Keratinocyte (primary cell): ENCODE data around the gene MERTK. TPM values are rescaled to one million over a fixed set of nuclear protein-coding genes. Genes with fewer than 3 reads are reported as not detected.

Experiments used
- DNase-seq: peaks from one replicate; pipeline ENCODE4 v3.0.0-alpha.2; 2011; ENCODE audit warnings: low read depth, missing footprints, low spot score
- FAIRE-seq: peaks from 2 replicates; lab custom pipeline; 2011; peaks lifted over from hg19 to GRCh38; lab: Jason Lieb, UNC
- H2AFZ ChIP-seq: 2 replicates; pipeline ENCODE4 v1.6.0; 2012; ENCODE audit warnings: low read length, control low read depth, inconsistent platforms; ENCODE audit not compliant: control insufficient read depth
- H3K27ac ChIP-seq: 2 replicates; pipeline ENCODE4 v1.5.1; 2011; ENCODE audit warnings: low read length; ENCODE audit not compliant: control insufficient read depth, insufficient read depth
- H3K27me3 ChIP-seq: 3 replicates; pipeline ENCODE4 v1.6.0; 2011; ENCODE audit warnings: low read length; ENCODE audit not compliant: control insufficient read depth, insufficient read depth; ENCODE audit errors: extremely low read depth
- H3K36me3 ChIP-seq, 2 experiments: 2 replicates in 1 of 2; 3 replicates in 1 of 2; pipeline ENCODE4 v1.5.1; 2011; ENCODE audit warnings: low read length in 2 of 2, mild to moderate bottlenecking in 1 of 2; ENCODE audit not compliant: control insufficient read depth in 2 of 2, insufficient read depth in 2 of 2; ENCODE audit errors: extremely low read depth in 1 of 2
- H3K4me1 ChIP-seq: 3 replicates; pipeline ENCODE4 v1.5.1; 2011; ENCODE audit warnings: low read length; ENCODE audit not compliant: control insufficient read depth, insufficient read depth; ENCODE audit errors: extremely low read depth
- H3K4me2 ChIP-seq: 3 replicates; pipeline ENCODE4 v1.6.0; 2011; ENCODE audit warnings: low read depth, low read length; ENCODE audit not compliant: control insufficient read depth, insufficient read depth; ENCODE audit errors: extremely low read depth
- H3K4me3 ChIP-seq, 3 experiments: fragments of 200-600 bp in 1 of 3; sonication (generic) in 1 of 3; 2 replicates in 2 of 3; 3 replicates in 1 of 3; pipeline ENCODE4 v1.5.1; 2011 to 2016; ENCODE audit warnings: low read length in 3 of 3, mild to moderate bottlenecking in 3 of 3, control low read depth in 2 of 3, inconsistent platforms in 1 of 3, low read depth in 1 of 3, mixed read lengths in 1 of 3, mixed run types in 1 of 3, moderate library complexity in 1 of 3; ENCODE audit not compliant: control insufficient read depth in 2 of 3, insufficient read depth in 2 of 3; ENCODE audit errors: extremely low read depth in 1 of 3
- H3K79me2 ChIP-seq: 2 replicates; pipeline ENCODE4 v1.6.0; 2012; ENCODE audit warnings: low read length; ENCODE audit not compliant: control insufficient read depth, insufficient read depth
- H3K9ac ChIP-seq: 3 replicates; pipeline ENCODE4 v1.6.0; 2011; ENCODE audit warnings: low read length; ENCODE audit not compliant: control insufficient read depth, insufficient read depth; ENCODE audit errors: extremely low read depth
- H3K9me1 ChIP-seq: 3 replicates; pipeline ENCODE4 v1.6.0; 2011; ENCODE audit warnings: low read length; ENCODE audit not compliant: control insufficient read depth, insufficient read depth; ENCODE audit errors: extremely low read depth
- H3K9me3 ChIP-seq: 2 replicates; pipeline ENCODE4 v1.5.1; 2012; ENCODE audit warnings: low read depth, low read length; ENCODE audit not compliant: control insufficient read depth
- H4K20me1 ChIP-seq: 3 replicates; pipeline ENCODE4 v1.6.0; 2011; ENCODE audit warnings: low read length; ENCODE audit not compliant: control insufficient read depth, insufficient read depth; ENCODE audit errors: extremely low read depth
- CTCF ChIP-seq, 3 experiments: IDR thresholded peaks in 1 of 3; conservative IDR thresholded peaks in 1 of 3; optimal IDR thresholded peaks in 1 of 3; 2 replicates in 2 of 3; 3 replicates in 1 of 3; pipeline versions ENCODE3 to v1.5.1; 2011; ENCODE audit warnings: low read length in 3 of 3, mild to moderate bottlenecking in 3 of 3, moderate library complexity in 2 of 3, control low read depth in 1 of 3, inconsistent platforms in 1 of 3; ENCODE audit not compliant: insufficient read depth in 2 of 3; ENCODE audit errors: extremely low read depth in 1 of 3
- EZH2 ChIP-seq: IDR thresholded peaks from one replicate; pipeline ENCODE4 v1.6.1; 2012; ENCODE audit warnings: inconsistent platforms, mild to moderate bottlenecking, low read length, moderate library complexity
- dilution Hi-C: fragments of 300-500 bp; cut with MboI; formaldehyde crosslinking; loops from one replicate; pipeline ENCODE4 v1.7.0; 2020; ENCODE audit warnings: low sequenced_read_pairs; ENCODE audit not compliant: extremely low pct_ligation_motif_present
- polyA plus RNA-seq, 5 experiments: library from polyadenylated mRNA; depleted of rRNA in 3 of 5; stranded (reverse) in 3 of 5; stranded (forward) in 1 of 5; unstranded in 1 of 5; fragments of >200 nt; gene quantifications; 1 replicate in 1 of 5; 2 replicates in 3 of 5; 3 replicates in 1 of 5; pipeline versions ENCODE4 v1.2.1 to v1.2.3, GENCODE V29; 2011 to 2012; ENCODE audit warnings: missing spikeins in 2 of 5, low read depth in 1 of 5, low replicate concordance in 1 of 5

The MERTK gene
- polyA plus RNA-seq, 1 donor (not counting 4 experiments of a cell fraction or from before 2014, with no cell fraction given): 0.14 TPM

- no peak overlapping the region for H3K4me3 ChIP-seq
- H4K20me1 ChIP-seq: no peaks in the 10 kb centered on the region
- H3K36me3 ChIP-seq: peaks cover 6 to 12% of the 10 kb centered on the region in 2 experiments
- no peak overlapping the region for H3K9ac ChIP-seq
- FAIRE-seq: no peak
- no peak overlapping the region for H3K4me2 ChIP-seq
- no peak for TF ChIP-seq CTCF (optimal IDR thresholded peaks at IDR 0.05 in 1 of 3, IDR thresholded peaks at IDR 0.05 in 1 of 3, conservative IDR thresholded peaks at IDR 0.05 in 1 of 3; ENCODE audit: extremely low read depth in 1 of 3, insufficient read depth in 2 of 3, low read length in 3 of 3)
- TF ChIP-seq EZH2: no peak
- H3K4me1 ChIP-seq: peaks cover 19% of the 10 kb centered on the region
- no peaks in the 10 kb centered on the region for H3K27me3 ChIP-seq
- no peak for DNase-seq
- H3K9me3 ChIP-seq: no peaks in the 10 kb centered on the region
- H2AFZ ChIP-seq: no peak overlapping the region
- dilution Hi-C loops: no loop called here
- H3K27ac ChIP-seq: no peak overlapping the region
- H3K9me1 ChIP-seq: no peaks in the 10 kb centered on the region
- peaks cover 35% of the 10 kb centered on the region for H3K79me2 ChIP-seq
These were observed 175.5 kb downstream of the MERTK start for GRCh38 chr2:112073875-112074274.

DNA sequence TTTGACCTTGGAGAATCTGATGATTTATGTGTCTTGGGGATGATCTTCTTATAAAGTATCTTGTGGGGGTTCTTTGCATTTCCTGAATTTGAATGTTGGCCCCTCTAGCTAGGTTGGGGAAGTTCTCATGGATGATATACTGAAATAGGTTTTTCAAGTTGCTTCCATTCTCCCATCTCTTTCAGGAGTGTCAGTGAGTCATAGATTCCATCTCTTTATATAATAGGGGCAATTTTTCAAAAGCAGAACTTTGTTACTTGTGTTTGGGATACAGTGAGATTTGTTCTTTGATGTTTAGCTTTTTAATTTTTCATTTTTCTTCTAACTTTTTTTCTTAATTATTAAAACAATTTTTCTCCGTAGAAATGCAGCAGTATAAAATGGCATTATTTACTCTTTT lies 176.1 kb downstream of the MERTK start:
- Histone ChIP-seq H3K79me2 (peaks cover 32% of the 10 kb centered on the region), H3K9ac (no peak overlapping the region), H3K36me3 (peaks cover 8 to 12% of the 10 kb centered on the region in 2 experiments), H3K9me1 (no peaks in the 10 kb centered on the region), H3K27ac (no peak overlapping the region), H3K4me2 (no peak overlapping the region), H3K4me3 (no peak overlapping the region), H3K27me3 (no peaks in the 10 kb centered on the region), H2AFZ (no peak overlapping the region), H4K20me1 (no peaks in the 10 kb centered on the region), H3K4me1 (peaks cover 19% of the 10 kb centered on the region), H3K9me3 (no peaks in the 10 kb centered on the region)
- FAIRE-seq (no peak), DNase-seq (no peak)
- dilution Hi-C loops: no loop called here
- TF ChIP-seq EZH2 (no peak), CTCF (optimal IDR thresholded peaks at IDR 0.05 in 1 of 3, IDR thresholded peaks at IDR 0.05 in 1 of 3, conservative IDR thresholded peaks at IDR 0.05 in 1 of 3; ENCODE audit: extremely low read depth in 1 of 3, insufficient read depth in 2 of 3, low read length in 3 of 3) (no peak)
